Measurements from ENCODE around the gene DNAH7. TPM values are rescaled to one million over a fixed set of nuclear protein-coding genes. Genes with fewer than 3 reads are reported as not detected.

DNAH7 gene
- total RNA-seq (2021; fragmentation: NEBNext Ultra II Directional; extraction: Animal tissue kit (Norgen Biotek cat#: 25700)) (0.07 and 0.21 TPM in 2 replicates), polyA plus RNA-seq (2011; rRNA removed) (0.08 TPM in 2 replicates), polyA minus RNA-seq (2011; rRNA and poly(A)+ RNA removed) (0.09 and 0.17 TPM in 2 replicates)
- 0.05 TPM for polyA plus RNA-seq (2011; cell fraction: cytosol; rRNA removed)
- polyA plus RNA-seq (2011; cell fraction: nucleus; rRNA removed) = 0.41 TPM
- polyA plus RNA-seq (2012, experiment 1 of 2) = 0.12 to 0.54 TPM (median 0.23 TPM) in 4 replicates
- polyA plus RNA-seq (2012, experiment 2 of 2) = not detected
- 0.08 TPM for polyA plus RNA-seq (2013, experiment 1 of 2)
- polyA plus RNA-seq (2013, experiment 2 of 2) = 0.07 TPM
- polyA minus RNA-seq (2011; cell fraction: cytosol; rRNA and poly(A)+ RNA removed) = not detected
- 0.50 TPM for polyA minus RNA-seq (2011; cell fraction: nucleus; rRNA and poly(A)+ RNA removed)
- long read RNA-seq, experiment 1 = 0 reads
- long read RNA-seq, experiment 2 = 0 reads

- Histone ChIP-seq H3K79me2 (ENCODE audit: control insufficient read depth in 1 of 2, insufficient read depth in 2 of 2, low read length in 2 of 2) (no peaks in the 10 kb centered on the region), H4K20me1 (replicated peaks in 1 of 2; ENCODE audit: control insufficient read depth in 1 of 2, insufficient read depth in 2 of 2, low read length in 2 of 2) (peaks cover 0 to 1% of the 10 kb centered on the region in 2 experiments), H3K79me1 (ENCODE audit: low read depth, low read length) (no peaks in the 10 kb centered on the region), H4K8ac (ENCODE audit: extremely low read depth, insufficient read depth, low read length) (no peak within 1 kb of the TSS; the same call in 1 of the 2 replicates), H3K9ac (replicated peaks in 1 of 4; ENCODE audit: extremely low read depth in 1 of 4, low read depth in 3 of 4, low read length in 3 of 4) (peak within 1 kb of the TSS in 2 of 4 experiments; percentile 74 to 75; a peak in 4 of 7 replicates), H3K4ac (replicated peaks; ENCODE audit: insufficient read length, low read depth, low read length) (no peak within 1 kb of the TSS), H3K27ac (ENCODE audit: low read depth, low read length) (0 out of 2 replicates have a peak within 1 kb of the TSS, but pooled peaks have one; percentile 53), H2BK20ac (ENCODE audit: low read length) (no peak within 1 kb of the TSS), H3K4me1 (replicated peaks in 1 of 4; ENCODE audit: control insufficient read depth in 3 of 4, insufficient read depth in 4 of 4, low read length in 3 of 4) (peaks cover 0 to 2% (median 1%) of the 10 kb centered on the region in 4 experiments; a peak in 1 of 7 replicates), H3K27me3 (replicated peaks in 1 of 4; ENCODE audit: control insufficient read depth in 3 of 4, extremely low read depth in 1 of 4, insufficient read depth in 3 of 4, low read length in 3 of 4) (peaks cover 0 to 5% (median 0%) of the 10 kb centered on the region in 4 experiments; a peak in 1 of 7 replicates), H4K5ac (ENCODE audit: insufficient read length, low read depth, low read length) (peak within 1 kb of the TSS; percentile 41), H2BK15ac (ENCODE audit: low read length) (no peak within 1 kb of the TSS), H2BK120ac (replicated peaks; ENCODE audit: low read depth, low read length) (no peak within 1 kb of the TSS), H2AK5ac (ENCODE audit: low read depth, low read length) (no peak within 1 kb of the TSS), H3K23ac (ENCODE audit: insufficient read length) (no peak within 1 kb of the TSS), H3K4me2 (ENCODE audit: insufficient read depth in 1 of 2, low read depth in 2 of 2, low read length in 2 of 2) (peak within 1 kb of the TSS; percentile 69 to 99), H3K9me3 (ENCODE audit: insufficient read depth in 2 of 2, low read depth in 1 of 2, low read length in 1 of 2) (no peaks in the 10 kb centered on the region), H3K18ac (ENCODE audit: extremely low read depth, low read length) (0 out of 2 replicates have a peak within 1 kb of the TSS, but pooled peaks have one; percentile 15), H3K4me3 (ENCODE audit: extremely low read depth in 1 of 4, insufficient read depth in 2 of 4, low read depth in 3 of 4, low read length in 4 of 4) (peak within 1 kb of the TSS; percentile 51 to 92 (median 86)), H3K23me2 (ENCODE audit: low read depth, low read length) (peaks cover 6% of the 10 kb centered on the region), H3K56ac (replicated peaks; ENCODE audit: insufficient read length, low read depth, low read length) (no peak within 1 kb of the TSS), H3K36me3 (ENCODE audit: control insufficient read depth in 2 of 4, insufficient read depth in 4 of 4, low read length in 3 of 4) (no peaks in the 10 kb centered on the region), H2BK12ac (ENCODE audit: low read depth, low read length) (no peak within 1 kb of the TSS), H2BK5ac (ENCODE audit: low read depth, low read length) (no peak within 1 kb of the TSS; the same call in 1 of the 2 replicates), H3K14ac (ENCODE audit: insufficient read length) (no peak within 1 kb of the TSS), H2AFZ (ENCODE audit: low read length) (peak within 1 kb of the TSS; percentile 99), H4K91ac (replicated peaks; ENCODE audit: insufficient read length, low read length) (no peak within 1 kb of the TSS)
- ChIA-PET CTCF (ENCODE audit: partially characterized antibody) (interaction anchor here (0.7 to 3.6 kb wide), 45 partner anchors 9 to 1009 kb away, joined by 3 to 42 read pairs (median 4); no protein-coding TSS in a partner anchor), POLR2A (ENCODE audit: partially characterized antibody) (interaction anchor here (1.2 to 1.7 kb wide), 2 partner anchors 8 to 10 kb away, joined by 3 to 5 read pairs; no protein-coding TSS in a partner anchor)
- 9% methylated on average over 47 of the region's 53 CpGs; no CpG with 5 or more reads in 1 of the 2 experiments for WGBS, 2 experiments (ENCODE audit: extremely low coverage in 1 of 2, insufficient coverage in 1 of 2, insufficient read length in 1 of 2, insufficient replicate concordance in 2 of 2, low coverage in 1 of 2, low lambda C conversion rate in 2 of 2, missing lambda C conversion rate in 1 of 2)
- peak; percentile 65 to 95 for DNase-seq (ENCODE audit: low read depth in 1 of 2, low spot score in 2 of 2)
- peak; percentile 88 for FAIRE-seq
- no peak for TF ChIP-seq TAF7 (optimal IDR thresholded peaks at IDR 0.05; ENCODE audit: borderline replicate concordance, low read depth, low read length)
- TF ChIP-seq TAF1 (IDR thresholded peaks at IDR 0.05; ENCODE audit: low read depth, low read length) = peak; percentile 56
- peak; percentile 100 for TF ChIP-seq SAP30 (IDR thresholded peaks at IDR 0.05; ENCODE audit: insufficient read depth, insufficient replicate concordance, low read length)
- TF ChIP-seq SIN3A (conservative IDR thresholded peaks at IDR 0.05 in 1 of 2, IDR thresholded peaks at IDR 0.05 in 1 of 2; ENCODE audit: low read depth in 1 of 2, low read length in 2 of 2) = peak; percentile 81 to 98
- no peak for TF ChIP-seq CTBP2 (IDR thresholded peaks at IDR 0.05; ENCODE audit: borderline replicate concordance, insufficient read depth, insufficient read length, low read length)
- TF ChIP-seq EP300 (IDR thresholded peaks at IDR 0.05; ENCODE audit: borderline replicate concordance in 1 of 2, low read depth in 2 of 2, low read length in 2 of 2) = peak in 1 of 2 experiments; percentile 33; a peak in 1 of 3 replicates
- TF ChIP-seq SUZ12 (IDR thresholded peaks at IDR 0.05; ENCODE audit: low read length) = no peak
Observed at GRCh38 chr2:196068271-196069209, at the start of gene DNAH7. DNAH7 (minus strand) TSS chr2:196068837; CDS start chr2:196068711, 126 bp downstream.
